Measurements from ENCODE around the gene NAA16.
"Not testable (repeated sequence)": the region's sequence is repeated elsewhere in the genome, so short reads cannot be mapped to it uniquely, and the experiment has no call there.

Gene NAA16

DNA sequence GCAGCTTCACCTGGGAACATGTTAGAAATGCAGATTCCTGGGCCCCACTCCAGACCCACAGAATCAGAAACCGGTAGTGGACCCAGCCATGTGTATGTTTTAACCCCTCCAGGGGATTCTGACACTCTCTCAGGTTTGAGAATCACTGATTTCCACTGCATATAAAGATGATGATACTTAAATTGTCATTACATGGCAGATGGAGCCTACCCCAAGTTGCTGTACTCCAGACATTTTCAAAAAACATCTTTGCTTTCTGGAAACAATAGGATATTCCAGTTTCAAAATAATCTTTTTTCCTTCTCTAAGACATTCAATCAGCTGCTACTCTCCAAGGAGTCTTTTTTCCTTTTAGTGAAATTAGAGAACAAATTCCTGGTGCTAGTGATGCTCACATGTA, 97.7 kb downstream of the NAA16 start:
- DNase-seq (ENCODE audit: low read depth) = no peak

DNA sequence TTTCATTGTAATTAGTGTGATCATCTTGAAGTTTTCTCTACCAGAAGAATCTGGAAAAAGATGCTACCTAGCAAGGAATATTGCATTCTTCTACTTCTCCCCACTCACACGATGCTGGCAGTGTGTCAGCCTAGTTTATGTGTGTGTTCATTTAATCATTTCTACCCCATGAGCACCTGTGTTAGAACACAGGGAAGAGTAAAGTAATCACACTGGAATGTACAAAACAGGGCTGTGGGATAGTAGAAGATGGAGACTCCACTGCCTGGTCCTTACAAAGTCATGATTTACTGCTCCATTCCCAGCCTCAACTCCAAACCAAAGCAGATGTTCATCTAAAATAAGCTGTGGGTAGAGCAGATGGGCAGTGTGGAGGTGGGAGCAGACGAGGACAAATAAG, 98.5 kb downstream of the NAA16 start:
- DNase-seq (ENCODE audit: low read depth) = no peak

DNA sequence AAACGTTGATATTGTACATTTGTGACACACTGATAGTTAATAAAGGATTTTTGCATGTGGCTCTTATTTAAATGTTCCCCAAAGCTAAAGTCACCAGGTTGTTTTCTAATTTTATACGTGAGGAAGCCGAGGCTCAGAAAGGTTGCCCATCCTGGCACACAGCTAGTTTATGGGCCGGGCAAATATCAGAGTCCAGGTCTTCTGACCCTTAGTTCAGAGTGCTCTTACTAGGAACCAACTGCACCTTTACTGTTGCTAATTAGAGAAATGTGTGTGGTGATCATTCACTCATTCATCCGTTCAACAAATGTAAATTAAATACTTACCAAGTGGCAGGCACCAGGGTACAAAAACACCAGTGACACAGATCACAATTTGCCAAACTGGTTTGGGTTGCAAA, 100.0 kb downstream of the NAA16 start:
- DNase-seq (ENCODE audit: low read depth) = no peak

DNA sequence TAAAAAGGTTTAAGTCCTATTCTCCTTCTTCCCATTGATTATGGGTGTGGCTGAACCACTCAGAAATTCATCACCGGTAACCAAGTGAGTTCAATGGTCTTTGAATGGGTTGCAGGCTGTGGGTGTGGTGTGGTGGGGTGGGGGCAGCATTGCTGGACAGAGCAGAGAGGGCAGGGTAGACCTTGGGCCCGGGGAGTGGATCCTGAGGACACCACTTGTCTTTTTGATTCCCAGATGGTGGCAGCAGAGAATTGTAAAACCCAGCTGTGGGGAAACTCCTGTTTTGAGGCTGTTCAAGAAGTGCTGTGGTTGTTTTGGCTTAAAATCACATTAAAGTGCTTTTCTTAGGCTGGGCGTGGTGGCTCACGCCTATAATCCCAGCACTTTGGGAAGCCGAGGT, 100.5 kb downstream of the NAA16 start:
- no peak for DNase-seq (ENCODE audit: low read depth)

DNA sequence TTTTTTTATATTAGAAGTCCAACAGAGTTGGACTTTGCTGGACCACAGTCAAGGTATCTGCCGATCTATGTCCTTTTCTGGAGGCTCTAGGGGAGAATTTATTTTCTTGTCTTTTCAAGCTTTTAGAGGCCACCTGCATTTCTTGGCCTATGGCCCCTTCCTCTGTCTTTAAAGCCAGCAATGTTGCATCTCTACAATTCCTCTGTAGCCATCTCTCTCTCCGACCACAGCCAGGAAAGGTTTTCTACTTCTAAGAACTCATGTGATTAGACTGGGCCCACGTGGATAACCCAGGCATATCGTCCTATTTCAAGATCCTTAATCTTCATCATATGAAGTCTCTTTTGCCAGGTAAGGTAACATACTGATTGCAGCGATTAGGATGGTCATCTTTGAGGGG, 102.8 kb downstream of the NAA16 start:
- no peak for DNase-seq (ENCODE audit: low read depth)

DNA sequence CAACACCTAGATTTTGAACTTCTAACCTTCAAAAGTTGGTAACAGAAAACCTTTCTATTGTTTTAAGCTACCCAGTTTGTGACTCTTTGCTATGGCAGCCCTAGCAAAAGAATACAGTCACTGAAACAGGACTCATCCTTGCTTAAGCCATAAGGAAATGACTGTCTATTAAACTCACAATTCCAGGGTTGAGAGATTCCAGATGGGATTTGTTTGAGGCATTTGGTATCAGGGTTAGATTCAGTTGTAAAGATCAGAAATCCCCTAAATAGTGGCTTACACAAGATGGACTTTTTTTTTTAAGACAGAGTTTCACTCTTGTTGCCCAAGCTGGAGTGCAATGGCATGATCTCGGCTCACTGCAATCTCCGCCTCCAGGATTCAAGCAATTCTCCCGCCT, 105.2 kb downstream of the NAA16 start:
- DNase-seq (ENCODE audit: low read depth) = no peak

DNA sequence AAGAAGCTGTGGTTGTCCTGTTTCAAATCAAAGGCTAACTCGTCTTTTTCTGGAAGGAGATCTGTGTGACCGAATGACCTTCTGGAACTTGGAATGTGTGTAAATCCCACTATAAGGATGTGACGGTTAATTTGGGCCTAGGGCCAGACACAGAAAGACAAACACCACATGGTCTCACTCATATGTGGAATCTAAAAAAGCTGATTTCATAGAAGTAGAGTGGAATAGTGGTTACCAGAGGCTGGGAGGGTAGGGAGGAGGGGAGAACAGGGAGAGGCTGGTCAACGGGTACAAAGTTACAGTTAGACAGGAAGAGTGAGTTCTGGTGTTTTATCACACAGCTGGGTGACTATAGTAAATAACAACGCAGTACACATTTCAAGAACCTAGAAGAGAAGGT, 107.0 kb downstream of the NAA16 start:
- no peak for DNase-seq (ENCODE audit: low read depth)

DNA sequence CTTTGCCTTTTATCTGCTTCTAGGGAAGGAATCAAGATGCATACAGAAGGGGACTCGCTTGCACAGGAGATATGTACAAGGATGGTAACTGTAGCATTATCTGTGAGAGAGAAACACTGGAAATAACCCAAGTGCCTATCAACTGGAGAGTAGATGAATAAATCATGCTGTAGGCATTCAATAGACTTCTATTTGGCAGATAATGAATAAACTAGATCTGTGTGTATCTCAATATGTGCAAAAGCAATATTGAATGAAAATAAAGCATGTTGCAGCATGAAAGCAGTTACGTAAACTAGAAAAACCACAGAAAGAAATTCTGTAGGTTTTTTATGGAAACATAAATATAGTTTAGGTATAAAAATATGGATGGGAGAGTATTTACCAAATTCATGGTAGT, 107.7 kb downstream of the NAA16 start:
- no peak for DNase-seq (ENCODE audit: low read depth)

DNA sequence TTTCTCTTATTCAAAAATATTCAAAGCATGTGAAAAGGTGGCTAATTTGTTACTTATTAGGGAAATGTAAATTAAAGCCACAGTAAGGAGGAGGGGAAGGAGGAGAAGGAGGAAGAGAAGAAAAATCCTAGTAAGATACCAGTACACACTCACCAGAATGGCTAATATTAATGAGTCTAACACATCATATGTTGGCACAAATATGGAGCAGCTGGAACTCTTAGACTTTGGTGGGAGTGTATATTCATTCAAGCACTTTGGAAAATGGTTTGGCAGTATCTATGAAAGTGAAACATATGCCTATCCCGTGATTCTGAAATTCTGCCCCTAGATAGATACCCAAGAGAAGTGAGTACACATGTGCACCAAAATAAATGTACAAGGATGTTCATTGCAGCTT, 108.1 kb downstream of the NAA16 start:
- no peak for DNase-seq (ENCODE audit: low read depth)

DNA sequence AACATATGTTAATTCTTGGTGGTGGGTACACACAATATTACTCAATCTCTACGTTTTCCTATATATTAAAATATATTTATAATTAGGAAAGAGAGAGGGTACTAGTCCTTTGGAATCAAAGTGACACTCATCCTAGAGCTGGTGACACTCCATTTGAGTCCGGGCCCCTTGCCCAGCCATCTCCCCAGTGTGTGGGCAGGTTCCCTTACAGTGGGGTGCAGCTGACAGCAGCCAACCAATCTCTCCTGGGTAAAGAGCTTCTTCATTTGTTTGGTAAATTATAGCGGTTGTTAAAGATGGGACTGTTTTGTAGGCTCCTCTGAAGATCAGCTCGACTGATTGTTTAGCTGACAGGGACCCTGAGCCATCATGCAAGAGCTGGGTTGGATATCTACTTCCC, 109.1 kb downstream of the NAA16 start:
- no peak for DNase-seq (ENCODE audit: low read depth)

DNA sequence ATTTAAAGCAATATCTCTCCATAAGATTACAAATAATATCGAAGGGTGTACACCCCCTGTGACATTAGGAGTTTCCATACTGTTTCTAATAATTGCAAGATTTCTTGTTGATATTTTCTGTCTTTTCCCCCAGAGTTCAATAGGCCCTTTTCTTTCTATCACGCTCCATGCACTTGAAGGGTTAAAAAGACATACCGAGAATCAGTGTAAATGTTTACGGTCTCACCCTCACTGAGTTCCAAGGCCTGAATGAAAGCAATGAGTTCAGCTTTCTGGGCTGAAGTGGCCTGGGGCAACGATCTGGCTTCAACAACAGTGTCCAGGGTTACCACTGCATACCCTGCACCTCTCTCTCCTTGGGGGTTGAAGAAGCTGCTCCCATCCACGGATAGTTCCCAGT, 110.3 kb downstream of the NAA16 start:
- not testable (repeated sequence) for DNase-seq (ENCODE audit: low read depth)

DNA sequence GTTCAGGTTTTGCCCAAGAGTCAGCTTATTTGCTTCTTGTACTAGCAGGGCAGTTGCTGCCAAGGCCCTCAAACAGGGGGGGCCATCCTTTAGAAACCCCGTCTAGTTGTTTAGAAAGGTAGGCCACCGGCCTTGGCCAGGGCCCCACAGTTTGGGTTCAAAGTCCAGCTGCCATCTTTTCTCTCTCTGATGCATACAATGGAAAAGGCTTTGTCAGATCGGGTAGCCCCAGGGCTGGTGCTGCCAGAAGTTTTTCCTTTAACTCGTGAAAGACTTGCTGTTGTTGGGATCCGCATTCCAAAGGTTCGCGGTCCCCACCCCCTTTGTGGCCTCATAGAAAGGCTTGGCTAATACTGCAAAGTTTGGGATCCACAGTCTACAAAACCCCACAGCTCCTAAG, 110.9 kb downstream of the NAA16 start:
- not testable (repeated sequence) for DNase-seq (ENCODE audit: low read depth)

DNA sequence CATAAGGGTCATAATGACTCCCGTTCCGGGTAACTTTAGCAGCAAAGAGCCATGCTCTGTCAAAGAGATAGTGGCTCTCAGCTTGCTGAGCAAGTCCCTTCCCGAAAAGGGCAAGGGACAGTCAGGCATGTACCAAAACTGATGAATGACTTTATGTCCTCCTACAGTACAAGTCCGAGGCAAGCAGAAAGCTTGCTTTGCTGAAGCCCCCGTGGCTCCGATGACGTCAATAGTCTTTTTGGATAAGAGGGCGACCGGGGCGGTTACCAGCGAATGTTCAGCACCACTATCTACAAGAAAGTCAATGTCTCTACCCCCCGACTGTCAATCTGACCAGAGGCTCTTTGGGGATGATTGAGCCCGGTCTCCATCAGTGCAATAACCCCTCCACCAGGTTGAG, 112.2 kb downstream of the NAA16 start:
- not testable (repeated sequence) for DNase-seq (ENCODE audit: low read depth)

DNA sequence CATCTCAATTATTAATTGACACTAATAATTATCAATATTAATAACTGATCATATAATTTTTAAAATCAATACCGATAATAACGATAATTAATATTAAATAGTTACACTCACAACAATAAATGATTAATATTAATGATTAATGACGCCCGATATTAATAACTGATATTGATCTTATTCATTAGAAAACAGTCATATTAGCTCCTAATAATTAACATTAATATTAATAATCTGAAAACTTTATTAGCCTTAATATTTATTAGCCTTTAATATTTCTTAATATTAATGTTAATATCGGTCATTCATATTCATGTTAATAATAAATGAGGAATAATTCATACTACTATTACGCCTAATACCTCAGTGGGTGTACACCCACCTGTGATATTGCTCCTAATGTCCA, 113.6 kb downstream of the NAA16 start:
- not testable (repeated sequence) for DNase-seq (ENCODE audit: low read depth)

DNA sequence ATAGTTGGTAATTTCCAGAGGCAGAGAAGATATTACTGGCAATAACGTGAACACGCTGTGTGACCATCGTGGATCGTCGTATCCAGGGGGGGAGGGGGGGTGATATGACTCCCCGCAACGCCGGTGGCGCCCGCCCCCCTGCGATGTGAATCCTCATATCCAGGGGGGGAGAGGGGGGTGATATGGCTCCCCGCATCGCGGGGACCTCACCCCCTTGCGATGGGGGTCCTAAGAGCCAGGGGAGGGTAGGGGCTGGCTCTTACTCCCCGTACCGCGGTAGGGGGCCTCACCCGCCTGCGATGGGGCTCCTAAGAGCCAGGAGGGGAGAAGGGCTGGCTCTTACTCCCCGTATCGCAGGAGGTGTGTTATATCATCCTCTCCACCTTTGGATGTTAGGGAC, 115.0 kb downstream of the NAA16 start:
- no peak for DNase-seq (ENCODE audit: low read depth)

Data from T follicular helper cell (primary cell).